ENCODE data around the gene LRRC2.
A peak's percentile ranks its signal among the peaks of the same experiment; 100 is the strongest.
"Not testable (repeated sequence)": the region's sequence is repeated elsewhere in the genome, so short reads cannot be mapped to it uniquely, and the experiment has no call there.

Gene LRRC2

DNA sequence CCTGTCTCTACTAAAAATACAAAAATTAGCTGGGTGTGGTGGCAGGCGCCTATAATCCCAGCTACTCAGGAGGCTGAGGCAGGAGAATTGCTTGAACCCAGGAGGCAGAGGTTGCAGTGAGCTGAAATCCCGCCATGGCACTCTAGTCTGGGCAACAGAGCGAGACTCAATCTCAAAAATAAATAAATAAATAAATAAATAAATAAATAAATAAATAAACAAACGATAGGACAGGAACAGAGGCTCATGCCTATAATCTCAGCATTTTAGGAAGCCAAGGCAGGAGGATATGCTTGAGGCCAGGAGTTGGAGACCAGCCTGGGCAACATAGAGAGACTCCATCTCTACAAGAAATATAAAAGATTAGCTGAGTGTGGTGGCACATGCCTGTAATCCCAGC is 43.9 kb downstream of the LRRC2 start:
- not testable (repeated sequence) for DNase-seq

- DNase-seq = no peak
These were observed 45.0 kb downstream of the LRRC2 start for GRCh38 chr3:46521096-46521495.

DNA sequence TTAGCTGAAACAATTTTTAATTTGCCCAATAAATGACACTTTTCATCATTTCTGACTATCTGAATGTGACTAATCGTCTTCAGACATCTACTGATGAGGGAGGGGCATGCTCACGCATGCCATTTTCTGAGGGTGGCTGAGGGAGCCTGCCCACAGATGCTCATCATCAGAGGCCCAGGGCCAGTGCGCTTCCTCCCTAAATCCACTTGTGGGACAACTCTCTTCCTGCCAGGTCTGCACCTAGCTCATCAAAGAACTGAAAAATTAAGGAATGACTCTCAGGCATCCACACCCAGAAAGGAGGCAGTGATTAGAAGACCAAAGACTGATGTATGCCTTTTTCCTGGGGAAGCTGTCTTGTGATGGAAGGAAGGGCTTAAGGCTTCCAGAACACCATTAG is 45.6 kb downstream of the LRRC2 start:
- no peak for DNase-seq

- DNase-seq = no peak
These were observed 46.1 kb downstream of the LRRC2 start for GRCh38 chr3:46519952-46520351.

- no peak for DNase-seq
These were observed 48.3 kb downstream of the LRRC2 start for GRCh38 chr3:46517784-46518181.

DNA sequence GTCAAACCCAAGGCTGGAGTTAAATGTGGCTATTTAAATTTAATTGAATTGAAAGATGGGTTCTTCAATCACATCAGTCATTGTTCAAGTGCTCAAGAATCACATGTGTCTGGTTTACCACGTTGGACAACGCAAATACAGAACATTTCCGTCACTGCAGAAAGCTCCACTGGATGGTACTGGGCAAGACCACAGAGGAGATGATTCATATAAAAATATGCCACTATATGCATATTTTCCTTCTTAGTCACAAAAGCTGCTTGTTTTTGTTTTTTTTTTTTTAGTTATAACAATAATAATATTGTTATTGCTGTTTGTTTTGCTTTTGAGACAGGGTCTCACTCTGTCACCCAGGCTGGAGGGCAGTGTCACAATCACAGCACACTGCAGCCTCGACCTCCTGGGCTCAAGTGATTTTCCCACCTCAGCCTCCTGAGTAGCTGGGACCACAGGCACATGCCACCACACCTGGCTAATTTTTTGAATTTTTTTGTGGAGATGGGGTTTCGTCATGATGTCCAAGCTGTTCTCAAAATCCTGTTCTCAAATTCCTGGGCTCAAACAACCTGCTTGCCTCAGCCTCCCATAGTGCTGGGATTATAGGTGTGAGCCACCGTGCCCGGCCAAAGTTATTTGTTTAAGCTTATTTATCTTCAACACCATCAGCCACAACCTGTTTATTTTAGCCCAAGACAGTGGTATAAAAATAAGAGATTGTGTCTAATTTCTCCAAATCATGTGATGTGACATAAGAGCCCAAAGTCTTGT is 48.9 kb downstream of the LRRC2 start:
- DNase-seq = no peak

DNA sequence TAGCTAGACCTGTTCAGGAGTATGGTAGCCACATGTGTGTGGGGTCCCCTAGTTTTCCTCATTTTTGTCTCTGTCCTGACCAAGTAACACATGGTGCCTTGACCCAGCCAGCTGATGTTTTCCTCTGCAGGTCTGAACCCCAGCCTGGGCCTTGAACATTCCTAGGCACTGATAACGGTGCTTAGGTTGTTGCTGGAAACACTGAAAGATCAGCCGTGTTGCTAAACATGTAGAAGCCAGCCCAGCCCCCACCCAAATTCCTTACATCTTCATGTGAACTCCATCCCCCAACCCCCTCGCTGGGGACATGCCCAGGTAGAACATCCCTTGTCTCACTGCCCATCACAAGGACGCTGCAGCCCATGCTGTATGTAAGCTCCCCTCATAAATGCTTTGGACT is 49.6 kb downstream of the LRRC2 start:
- no peak for DNase-seq

DNA sequence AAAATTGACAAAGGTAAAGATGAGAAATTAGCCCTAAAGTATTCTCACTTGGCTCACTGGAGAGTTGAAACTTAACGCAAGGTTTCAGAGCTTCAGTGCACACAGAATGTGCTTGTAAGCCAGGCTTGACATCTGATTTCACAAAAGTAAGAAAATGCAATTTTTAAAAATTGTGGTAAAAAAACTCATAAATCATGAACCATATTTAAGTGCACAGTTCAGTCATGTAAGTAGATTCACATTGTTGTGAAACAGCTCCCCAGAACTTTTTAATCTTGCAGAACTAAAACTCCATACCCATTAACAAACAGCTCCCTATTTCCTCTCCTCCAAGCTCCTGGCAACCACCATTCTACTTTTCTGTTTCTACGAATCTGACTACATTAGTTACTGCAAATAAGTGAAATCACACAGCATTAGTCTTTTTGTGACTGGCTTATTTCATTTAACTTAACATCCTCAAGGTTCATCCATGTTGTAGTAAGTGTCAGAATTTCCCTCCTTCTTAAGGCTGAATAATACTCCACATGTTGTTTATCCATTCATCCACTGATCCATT is 53.8 kb downstream of the LRRC2 start:
- DNase-seq = no peak

- no peak for DNase-seq
These were observed 56.4 kb downstream of the LRRC2 start for GRCh38 chr3:46509661-46510187.

GRCh38 chr3:46508850-46509591 is 57.1 kb downstream of the LRRC2 start:
- DNase-seq = no peak

DNA sequence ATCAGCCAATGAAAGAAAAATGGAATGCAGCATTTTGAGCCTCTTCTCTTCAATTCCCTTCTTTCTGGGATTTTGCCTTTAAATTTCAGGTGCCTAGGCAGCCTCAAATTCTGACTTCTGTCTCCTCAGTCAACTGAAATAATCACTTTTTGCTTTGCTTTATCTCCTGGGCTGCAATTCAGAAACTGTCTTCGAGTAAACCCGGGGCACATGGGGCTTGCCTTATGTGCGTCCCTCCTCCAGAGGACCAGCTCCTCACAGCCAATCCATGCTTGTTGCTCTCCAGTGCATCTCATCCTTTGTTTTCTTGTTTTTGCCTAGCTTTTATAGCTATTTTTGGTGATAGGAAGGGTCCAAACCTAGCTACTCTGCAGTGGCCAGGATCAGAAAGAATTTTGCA is 59.6 kb downstream of the LRRC2 start:
- DNase-seq = no peak

GRCh38 chr3:46505953-46506352 is 60.1 kb downstream of the LRRC2 start:
- no peak for DNase-seq

GRCh38 chr3:46504789-46505188 is 61.3 kb downstream of the LRRC2 start:
- peak; percentile 36 for DNase-seq

DNA sequence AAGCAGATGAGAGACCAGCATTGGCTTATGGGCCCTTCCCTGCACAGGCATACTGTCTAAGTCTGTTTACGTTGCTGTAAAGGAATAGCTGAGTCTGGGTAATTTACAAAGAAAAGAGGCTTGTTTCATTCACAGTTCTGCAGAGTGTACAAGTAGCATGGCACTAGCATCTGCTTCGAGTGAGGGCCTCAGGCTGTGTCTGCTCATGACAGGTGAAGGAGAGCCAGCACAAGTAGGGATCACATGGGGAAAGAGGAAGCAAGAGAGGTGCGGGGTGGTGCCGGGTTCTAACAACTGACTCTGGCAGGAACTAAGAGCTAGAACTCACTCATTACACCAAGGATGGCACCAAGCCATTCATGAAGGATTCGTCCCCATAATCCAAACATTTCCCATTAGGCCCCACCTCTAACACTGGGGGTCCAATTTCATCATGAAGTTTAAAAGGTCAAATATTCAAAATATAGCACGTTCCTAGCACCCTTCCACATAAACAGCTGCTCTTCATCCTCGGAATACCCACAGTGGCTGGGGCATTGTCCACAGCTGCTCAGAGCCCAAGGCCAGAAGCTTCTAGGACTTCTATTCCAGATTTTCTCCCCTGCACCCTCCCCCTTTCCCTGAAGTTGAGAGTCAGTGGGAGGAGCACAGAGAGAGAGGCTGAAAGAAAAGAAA is 62.8 kb downstream of the LRRC2 start:
- DNase-seq = no peak

- no peak for DNase-seq
These were observed 64.4 kb downstream of the LRRC2 start for GRCh38 chr3:46501702-46502101.

- peak; percentile 27 for DNase-seq
These were observed 65.2 kb downstream of the LRRC2 start for GRCh38 chr3:46500656-46501635.

GRCh38 chr3:46498916-46499519 is 67.1 kb downstream of the LRRC2 start:
- DNase-seq = no peak

- no peak for DNase-seq
These were observed 68.4 kb downstream of the LRRC2 start, which contains the start of gene RTP3 for GRCh38 chr3:46497556-46498265. TSS of gene RTP3 (plus strand) at chr3:46497976. CDS start at chr3:46498063, 87 bp downstream.

DNA sequence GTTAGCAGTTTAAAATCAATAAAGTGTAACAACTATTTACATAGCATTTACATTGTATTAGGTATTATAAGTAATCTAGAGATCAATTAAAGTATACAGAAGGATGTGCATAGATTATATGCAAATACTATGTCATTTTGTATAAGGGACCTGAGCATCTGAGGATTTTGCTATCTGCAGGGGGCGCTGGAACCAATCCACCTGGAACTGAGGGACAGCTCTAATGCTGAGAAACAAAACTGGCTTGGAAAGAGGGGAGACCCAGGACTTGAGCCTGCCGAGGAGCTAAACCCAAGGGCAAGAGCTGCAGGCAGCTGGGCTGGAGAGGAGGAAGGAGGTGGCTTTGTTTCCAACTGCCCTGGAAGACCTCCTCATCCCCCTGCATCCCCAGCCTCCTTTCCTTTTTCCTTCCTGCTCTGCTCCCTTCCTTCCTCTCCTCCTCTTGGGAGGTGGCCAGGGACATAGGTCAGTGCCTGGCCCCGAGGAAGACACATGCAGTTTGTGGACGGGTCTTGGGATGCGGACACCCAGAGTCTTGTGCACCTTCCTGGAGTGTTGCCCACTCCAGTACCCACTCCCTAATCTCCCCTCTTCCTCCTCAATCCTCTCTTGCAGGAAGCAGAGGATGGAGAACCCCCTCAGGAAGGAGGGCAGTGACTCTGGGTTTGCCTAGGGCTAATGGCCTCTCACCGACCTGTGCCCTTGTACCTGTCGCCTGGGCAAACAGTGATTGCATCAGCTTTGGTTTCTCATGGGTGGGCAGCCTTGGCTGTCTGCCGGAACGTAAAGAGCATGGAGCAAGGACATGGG is 69.2 kb downstream of the LRRC2 start:
- peak; percentile 20 for DNase-seq

- DNase-seq = no peak
These were observed 70.1 kb downstream of the LRRC2 start for GRCh38 chr3:46495901-46496456.
